Stimulated activated memory B cell treated with anti-CD40 and anti-IgM and Interleukin-4, amounts not matched to agents 10 μg/mL and 1 μg/mL and 100 μg/mL, for 72 hours (primary cell): Measurements from ENCODE around the gene SMOC1.

Experiments used
- ATAC-seq: fragments of 150-1000 bp; cut with Tn5 transposase; 2 replicates; pipeline ENCODE4 v1.10.0; 2021
- H3K27ac Mint-ChIP-seq: one replicate; pipeline ENCODE4 v1.8.0; 2022; ENCODE audit warnings: mild to moderate bottlenecking, mixed read lengths
- H3K27me3 Mint-ChIP-seq: one replicate; pipeline ENCODE4 v1.8.0; 2022; ENCODE audit warnings: mixed read lengths
- H3K36me3 Mint-ChIP-seq: one replicate; pipeline ENCODE4 v1.8.0; 2022; ENCODE audit warnings: mixed read lengths
- H3K4me1 Mint-ChIP-seq: one replicate; pipeline ENCODE4 v1.8.0; 2022; ENCODE audit warnings: mixed read lengths
- H3K4me3 Mint-ChIP-seq: one replicate; pipeline ENCODE4 v1.8.0; 2022; ENCODE audit warnings: mild to moderate bottlenecking, moderate library complexity, mixed read lengths
- H3K9me3 Mint-ChIP-seq: one replicate; pipeline ENCODE4 v1.8.0; 2022; ENCODE audit warnings: mixed read lengths

Gene SMOC1

DNA sequence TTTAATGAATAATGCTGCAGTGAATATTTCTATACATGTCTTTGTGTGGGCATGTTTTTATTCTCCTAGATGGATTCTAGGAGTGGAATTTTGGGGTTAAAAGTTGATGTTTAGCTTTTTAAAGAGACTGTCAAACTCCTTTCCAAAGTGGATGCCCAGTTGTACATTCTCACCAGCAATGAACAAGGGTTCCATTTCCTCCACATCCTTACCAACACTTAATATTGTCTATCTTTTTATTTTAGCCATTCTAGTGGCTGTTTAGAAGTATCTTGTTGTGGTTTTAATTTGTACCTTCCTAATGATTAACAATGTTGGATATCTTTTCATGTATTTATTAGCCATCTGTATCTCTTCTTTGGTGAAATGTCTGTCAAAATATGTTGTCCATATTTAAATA is 109.8 kb downstream of the SMOC1 start:
- Mint-ChIP-seq H3K27me3 (peaks cover 18% of the 10 kb centered on the region), H3K4me3 (no peak overlapping the region), H3K9me3 (no peaks in the 10 kb centered on the region), H3K4me1 (no peaks in the 10 kb centered on the region), H3K27ac (no peak overlapping the region), H3K36me3 (no peaks in the 10 kb centered on the region)
- no peak for ATAC-seq

DNA sequence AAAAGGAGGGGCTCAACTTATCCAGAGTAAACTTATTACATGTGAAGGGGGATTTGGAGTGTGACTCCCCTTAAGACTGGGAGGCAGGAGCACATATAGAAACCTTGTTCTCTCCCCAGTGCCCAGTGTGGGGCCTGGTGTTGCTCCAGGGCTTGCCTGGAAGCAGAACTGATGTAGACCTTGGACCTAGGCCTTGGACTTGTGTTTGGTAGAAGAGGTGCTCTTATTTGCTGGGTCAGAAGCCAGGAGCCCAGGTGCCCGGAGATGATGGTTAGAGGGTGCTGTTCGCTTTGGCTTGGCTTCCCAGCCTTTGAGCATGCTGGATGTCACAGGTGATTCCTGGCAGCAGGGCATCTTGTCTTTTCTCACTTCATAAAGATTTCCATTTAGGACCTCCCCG is 110.4 kb downstream of the SMOC1 start:
- Mint-ChIP-seq H3K36me3 (no peaks in the 10 kb centered on the region), H3K27ac (no peak overlapping the region), H3K4me1 (no peaks in the 10 kb centered on the region), H3K9me3 (no peaks in the 10 kb centered on the region), H3K27me3 (peaks cover 16% of the 10 kb centered on the region), H3K4me3 (no peak overlapping the region)
- no peak for ATAC-seq

DNA sequence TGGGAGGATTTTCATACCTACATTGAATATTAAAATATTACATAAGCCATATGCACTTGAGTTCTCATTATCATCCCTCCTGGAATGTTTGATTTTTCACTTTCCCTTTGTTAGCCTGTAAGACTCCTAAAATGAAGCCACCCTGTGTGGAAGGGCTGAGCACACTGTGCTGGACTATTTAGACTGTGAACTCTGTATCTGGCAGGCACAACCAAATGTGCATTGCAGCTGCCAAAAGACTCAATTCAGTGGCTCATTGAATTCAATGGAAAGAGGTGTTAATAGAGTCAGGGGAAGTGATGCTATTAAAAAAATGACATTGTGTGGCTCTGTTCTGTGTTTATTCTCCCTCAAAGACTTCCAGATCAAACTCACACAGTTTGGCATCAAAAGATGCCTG is 111.1 kb downstream of the SMOC1 start:
- ATAC-seq: no peak
- no peaks in the 10 kb centered on the region for H3K4me1 Mint-ChIP-seq
- no peaks in the 10 kb centered on the region for H3K36me3 Mint-ChIP-seq
- no peaks in the 10 kb centered on the region for H3K9me3 Mint-ChIP-seq
- peaks cover 16% of the 10 kb centered on the region for H3K27me3 Mint-ChIP-seq
- no peak overlapping the region for H3K4me3 Mint-ChIP-seq
- no peak overlapping the region for H3K27ac Mint-ChIP-seq

DNA sequence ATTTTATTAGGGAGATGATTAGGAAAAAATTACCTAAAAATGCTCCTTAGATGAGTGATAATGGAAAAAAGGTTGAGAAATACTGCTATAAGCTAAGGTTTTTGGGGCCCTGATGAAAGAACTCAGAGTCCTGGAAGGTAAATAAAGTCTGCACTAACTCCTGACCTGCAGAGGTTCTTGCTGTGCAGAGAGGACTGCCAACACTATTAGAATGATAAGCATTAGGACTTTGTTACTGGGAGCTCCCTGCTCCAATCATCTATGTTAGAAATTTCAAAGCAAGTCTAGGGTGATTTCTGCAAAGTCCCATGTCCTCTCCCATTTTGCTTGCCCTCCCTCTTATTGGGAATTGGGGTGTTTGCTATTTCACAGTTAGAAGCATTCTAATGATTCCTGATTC is 112.2 kb downstream of the SMOC1 start:
- no peak overlapping the region for H3K4me3 Mint-ChIP-seq
- no peaks in the 10 kb centered on the region for H3K4me1 Mint-ChIP-seq
- no peak for ATAC-seq
- no peak overlapping the region for H3K27ac Mint-ChIP-seq
- H3K36me3 Mint-ChIP-seq: no peaks in the 10 kb centered on the region
- no peaks in the 10 kb centered on the region for H3K9me3 Mint-ChIP-seq
- H3K27me3 Mint-ChIP-seq: peaks cover 16% of the 10 kb centered on the region

DNA sequence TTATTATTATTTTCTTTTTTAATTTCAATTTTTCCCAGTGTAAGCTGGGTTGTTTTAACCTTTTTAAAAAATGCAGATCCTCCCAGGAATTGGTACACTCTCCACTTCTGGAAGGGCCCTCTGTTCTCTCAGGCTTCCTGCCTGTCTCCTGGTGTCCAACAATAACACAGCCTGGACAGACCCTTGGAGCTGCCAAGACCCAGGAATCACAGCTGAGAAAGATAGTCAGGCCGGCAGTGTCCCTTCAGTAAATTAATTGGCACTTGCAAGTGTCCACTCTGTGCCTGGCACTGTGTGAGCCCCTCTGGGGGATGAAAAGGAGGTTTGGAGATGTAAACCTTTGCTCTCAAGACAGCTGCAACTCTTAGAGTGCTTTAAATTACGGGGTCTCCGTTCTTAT is 113.3 kb downstream of the SMOC1 start:
- H3K27ac Mint-ChIP-seq: no peak overlapping the region
- no peak overlapping the region for H3K4me3 Mint-ChIP-seq
- no peaks in the 10 kb centered on the region for H3K9me3 Mint-ChIP-seq
- H3K36me3 Mint-ChIP-seq: no peaks in the 10 kb centered on the region
- ATAC-seq: no peak
- no peaks in the 10 kb centered on the region for H3K4me1 Mint-ChIP-seq
- peaks cover 14% of the 10 kb centered on the region for H3K27me3 Mint-ChIP-seq

DNA sequence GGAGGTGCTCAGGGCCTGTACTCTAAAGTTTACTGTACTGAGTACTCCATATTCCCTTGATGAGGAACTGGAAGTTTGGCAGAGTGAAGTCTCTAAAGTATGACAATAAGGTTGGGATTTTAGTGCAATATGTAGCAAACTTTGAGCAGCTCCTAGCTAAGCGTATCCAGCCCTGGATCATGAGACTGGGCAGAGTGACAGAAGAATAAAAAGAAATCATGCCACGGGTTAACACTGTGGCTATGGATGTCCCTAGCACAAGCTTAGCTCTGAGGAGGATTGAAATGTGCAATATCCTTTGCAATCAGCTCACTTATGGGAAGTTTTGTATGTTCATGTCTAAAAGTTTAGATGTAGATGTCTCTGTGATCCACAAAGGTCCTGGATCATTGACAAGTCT is 114.1 kb downstream of the SMOC1 start:
- H3K4me1 Mint-ChIP-seq: no peaks in the 10 kb centered on the region
- H3K36me3 Mint-ChIP-seq: no peaks in the 10 kb centered on the region
- peaks cover 6% of the 10 kb centered on the region for H3K27me3 Mint-ChIP-seq
- H3K4me3 Mint-ChIP-seq: no peak overlapping the region
- H3K27ac Mint-ChIP-seq: no peak overlapping the region
- no peak for ATAC-seq
- H3K9me3 Mint-ChIP-seq: no peaks in the 10 kb centered on the region

DNA sequence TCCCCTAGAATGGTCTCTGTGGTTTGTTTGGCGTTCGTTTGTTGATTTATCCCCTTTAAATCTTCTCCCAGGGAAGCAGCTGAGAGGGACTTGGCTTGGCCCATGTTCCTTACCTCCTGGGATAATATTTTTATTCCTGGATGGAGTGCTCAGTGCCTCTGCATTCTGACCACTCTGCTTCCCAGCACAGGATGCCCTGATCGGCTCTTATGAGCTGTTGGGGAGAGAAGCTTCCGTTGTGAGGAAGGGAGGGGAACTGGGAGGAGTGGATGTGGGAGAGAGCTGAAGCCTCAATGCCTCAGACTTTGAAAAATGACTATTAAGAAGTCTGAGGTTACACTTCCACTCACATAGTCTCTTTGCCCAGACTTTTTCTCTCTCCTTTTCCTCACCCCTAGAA is 114.8 kb downstream of the SMOC1 start:
- no peak overlapping the region for H3K4me3 Mint-ChIP-seq
- no peaks in the 10 kb centered on the region for H3K27me3 Mint-ChIP-seq
- no peaks in the 10 kb centered on the region for H3K36me3 Mint-ChIP-seq
- H3K9me3 Mint-ChIP-seq: no peaks in the 10 kb centered on the region
- no peak overlapping the region for H3K27ac Mint-ChIP-seq
- peaks cover 5% of the 10 kb centered on the region for H3K4me1 Mint-ChIP-seq
- ATAC-seq: no peak

DNA sequence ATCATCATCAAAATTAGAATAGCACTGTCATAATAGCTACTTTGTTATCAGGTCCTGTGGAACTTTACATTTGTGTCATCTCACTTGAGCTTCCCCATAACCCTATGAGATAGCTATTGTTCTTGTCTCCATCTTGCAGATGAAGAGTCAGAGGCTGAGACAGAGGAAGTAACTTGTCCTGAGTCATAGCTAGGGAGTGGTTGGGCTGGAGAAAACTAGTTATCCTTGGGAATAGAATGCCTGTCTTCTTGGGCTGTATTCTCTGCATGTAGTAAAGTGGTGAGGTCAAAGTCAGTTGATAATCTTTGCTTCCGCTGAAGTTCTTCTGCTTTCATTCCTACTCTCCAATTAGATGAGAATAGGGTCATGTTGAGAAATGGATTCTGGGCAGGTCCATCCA is 117.0 kb downstream of the SMOC1 start:
- H3K27me3 Mint-ChIP-seq: no peaks in the 10 kb centered on the region

DNA sequence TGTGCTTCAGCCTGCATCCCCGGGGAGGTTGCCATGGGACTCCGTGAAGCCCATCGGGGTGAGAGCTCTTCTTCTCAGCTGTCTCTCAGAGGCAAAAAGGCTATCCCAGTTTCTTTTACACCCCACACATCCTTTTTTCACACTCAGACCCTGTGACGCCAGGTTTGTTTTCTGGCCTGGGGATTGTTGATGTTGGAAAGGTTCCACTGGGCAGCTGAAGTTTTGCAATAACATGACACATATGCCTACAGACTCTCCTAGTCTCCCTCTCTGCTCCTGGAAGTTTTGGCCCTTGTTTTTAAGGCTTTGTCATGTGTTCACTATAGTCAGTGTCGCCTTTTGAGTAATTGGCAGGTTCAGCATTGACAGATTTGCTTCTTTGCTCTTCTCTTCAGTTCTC is 118.6 kb downstream of the SMOC1 start:
- Mint-ChIP-seq H3K27ac (no peak overlapping the region), H3K27me3 (no peaks in the 10 kb centered on the region), H3K4me1 (peaks cover 10% of the 10 kb centered on the region), H3K36me3 (no peaks in the 10 kb centered on the region), H3K4me3 (no peak overlapping the region), H3K9me3 (no peaks in the 10 kb centered on the region)
- ATAC-seq: no peak

More for the DNA sequence above, 117.0 kb downstream of the SMOC1 start:
- no peak overlapping the region for H3K4me3 Mint-ChIP-seq
- H3K4me1 Mint-ChIP-seq: peaks cover 10% of the 10 kb centered on the region
- H3K9me3 Mint-ChIP-seq: no peaks in the 10 kb centered on the region
- H3K36me3 Mint-ChIP-seq: no peaks in the 10 kb centered on the region
- no peak for ATAC-seq
- H3K27ac Mint-ChIP-seq: no peak overlapping the region

DNA sequence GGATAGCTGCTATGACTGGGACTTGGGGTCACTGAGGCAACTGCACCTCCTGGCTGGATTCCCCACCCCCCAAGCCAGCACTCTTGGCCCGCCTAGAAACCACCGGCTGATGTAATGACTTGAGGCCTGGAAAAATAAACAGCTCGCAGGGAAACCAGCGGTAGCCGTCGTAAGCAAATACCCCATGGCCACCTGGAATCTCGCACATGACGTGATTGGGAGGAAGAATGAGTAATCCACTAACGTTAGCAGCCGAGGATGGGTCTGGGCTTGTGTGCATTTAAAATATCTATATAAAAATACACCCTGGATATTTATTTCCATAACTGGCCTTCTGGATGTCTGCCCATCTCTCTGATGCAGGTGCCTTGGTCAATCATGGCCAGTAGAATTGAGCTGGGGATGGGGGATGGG is 120.1 kb downstream of the SMOC1 start:
- Mint-ChIP-seq H3K4me1 (peaks cover 10% of the 10 kb centered on the region), H3K36me3 (no peaks in the 10 kb centered on the region), H3K4me3 (no peak overlapping the region), H3K27me3 (no peaks in the 10 kb centered on the region), H3K9me3 (no peaks in the 10 kb centered on the region), H3K27ac (no peak overlapping the region)
- ATAC-seq: no peak

DNA sequence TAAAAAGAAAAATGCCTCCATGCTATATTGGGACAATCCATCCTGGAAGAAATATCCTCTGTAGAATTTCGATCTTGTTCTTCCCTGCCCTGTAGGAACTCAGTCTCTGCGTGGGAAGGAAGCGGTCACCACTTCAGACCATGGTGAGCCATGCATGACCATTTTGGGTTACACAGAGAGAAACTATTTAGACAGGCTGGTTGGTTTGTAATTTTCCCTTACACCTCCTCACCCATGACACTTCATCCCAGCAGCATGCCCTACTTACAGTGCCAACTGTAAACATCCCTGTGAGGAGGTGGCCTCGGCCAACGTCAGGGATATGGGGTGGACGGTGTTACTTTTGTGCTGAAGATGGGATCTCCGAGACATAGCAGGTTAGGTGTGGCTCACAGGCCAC is 121.4 kb downstream of the SMOC1 start:
- Mint-ChIP-seq H3K36me3 (no peaks in the 10 kb centered on the region), H3K4me3 (no peak overlapping the region), H3K27me3 (no peaks in the 10 kb centered on the region), H3K9me3 (no peaks in the 10 kb centered on the region), H3K4me1 (peaks cover 10% of the 10 kb centered on the region), H3K27ac (no peak overlapping the region)
- no peak for ATAC-seq

DNA sequence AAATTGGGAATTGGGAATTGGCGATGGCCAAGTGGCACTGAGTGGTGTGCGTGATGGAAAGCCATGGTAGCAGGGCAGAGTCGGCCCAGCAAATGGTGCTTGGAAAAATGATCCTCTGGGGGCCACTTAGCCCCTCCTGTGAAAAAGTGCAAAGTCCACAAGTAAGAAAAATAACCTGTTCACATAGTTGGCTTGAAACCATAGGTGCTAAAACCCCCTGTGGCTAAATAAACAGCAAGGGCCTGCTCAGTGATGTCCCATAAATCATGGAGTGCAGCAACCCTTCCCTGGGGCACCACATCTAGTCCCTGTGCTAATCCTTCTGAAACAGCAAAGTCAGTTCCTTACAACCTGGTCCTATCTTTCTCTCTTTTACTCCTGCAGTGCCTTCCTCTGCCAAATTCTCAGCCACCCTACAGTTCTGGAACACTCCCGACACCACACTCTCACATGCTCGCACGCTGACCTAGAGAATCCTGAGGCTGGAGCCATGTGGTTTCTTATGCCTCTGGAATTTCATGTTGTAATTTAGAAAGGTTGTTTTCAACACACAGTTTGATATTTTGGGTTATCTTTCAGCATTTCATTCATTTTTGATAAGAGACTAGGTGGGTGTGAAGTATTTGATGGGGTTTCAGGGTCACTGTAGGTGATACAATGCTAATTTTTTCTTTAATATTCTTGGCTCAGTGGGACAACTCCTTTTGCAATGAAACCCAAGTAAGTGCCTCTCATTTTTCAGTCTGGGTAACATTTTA is 123.6 kb downstream of the SMOC1 start:
- no peak for ATAC-seq
- H3K36me3 Mint-ChIP-seq: no peaks in the 10 kb centered on the region
- H3K9me3 Mint-ChIP-seq: no peaks in the 10 kb centered on the region
- H3K4me3 Mint-ChIP-seq: no peak overlapping the region
- H3K27ac Mint-ChIP-seq: no peak overlapping the region
- H3K27me3 Mint-ChIP-seq: no peaks in the 10 kb centered on the region
- peaks cover 10% of the 10 kb centered on the region for H3K4me1 Mint-ChIP-seq

DNA sequence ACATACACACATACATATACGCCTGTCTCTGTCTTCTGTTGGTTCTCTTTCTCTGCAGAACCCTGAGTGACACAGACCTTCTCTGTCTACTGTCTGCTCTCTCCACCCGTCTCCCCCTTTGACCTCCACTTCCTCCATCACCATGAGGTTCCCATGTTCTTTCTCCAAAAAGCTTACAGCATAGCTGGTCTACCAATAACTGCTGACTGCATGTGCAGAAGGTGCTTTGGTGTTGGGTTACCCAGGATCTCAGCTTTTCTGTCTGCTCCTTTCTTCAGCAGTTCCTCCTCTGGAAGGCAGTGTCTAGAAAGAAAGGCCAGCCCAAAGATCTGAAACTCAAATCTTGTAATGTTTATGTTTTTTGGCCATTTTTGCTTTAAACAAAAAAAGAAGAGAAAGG is 125.6 kb downstream of the SMOC1 start:
- H3K4me3 Mint-ChIP-seq: no peak overlapping the region
- peaks cover 4% of the 10 kb centered on the region for H3K4me1 Mint-ChIP-seq
- H3K9me3 Mint-ChIP-seq: no peaks in the 10 kb centered on the region
- no peak for ATAC-seq
- H3K27me3 Mint-ChIP-seq: no peaks in the 10 kb centered on the region
- no peak overlapping the region for H3K27ac Mint-ChIP-seq
- no peaks in the 10 kb centered on the region for H3K36me3 Mint-ChIP-seq

DNA sequence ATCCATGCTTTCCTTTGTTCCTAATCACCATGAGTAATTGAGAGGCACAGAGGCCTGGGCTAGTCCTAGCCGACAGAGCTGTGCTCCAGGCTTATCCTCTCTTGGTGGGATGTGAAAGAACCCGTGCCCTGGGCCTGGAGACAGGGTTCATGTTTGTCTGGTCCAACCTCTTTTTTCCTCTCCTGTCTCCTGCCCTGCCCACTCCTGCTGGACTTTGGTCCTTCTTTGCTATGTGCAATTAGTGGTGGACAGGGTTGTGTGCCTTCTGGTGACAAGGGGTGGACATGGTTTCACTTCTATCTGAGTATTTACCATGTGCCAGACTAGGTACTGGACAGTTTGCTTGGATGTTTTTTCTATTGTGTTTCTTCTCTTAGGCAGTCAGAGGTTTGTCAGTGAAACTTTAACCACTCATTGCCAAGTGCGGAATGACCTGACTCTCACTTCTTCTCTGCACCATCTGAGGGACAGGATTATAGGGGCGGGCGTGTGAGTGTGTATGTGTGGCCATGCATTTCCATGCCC is 126.1 kb downstream of the SMOC1 start:
- H3K27me3 Mint-ChIP-seq: no peaks in the 10 kb centered on the region
- no peaks in the 10 kb centered on the region for H3K9me3 Mint-ChIP-seq
- H3K36me3 Mint-ChIP-seq: no peaks in the 10 kb centered on the region
- ATAC-seq: no peak
- no peak overlapping the region for H3K27ac Mint-ChIP-seq
- H3K4me3 Mint-ChIP-seq: no peak overlapping the region
- peaks cover 4% of the 10 kb centered on the region for H3K4me1 Mint-ChIP-seq

DNA sequence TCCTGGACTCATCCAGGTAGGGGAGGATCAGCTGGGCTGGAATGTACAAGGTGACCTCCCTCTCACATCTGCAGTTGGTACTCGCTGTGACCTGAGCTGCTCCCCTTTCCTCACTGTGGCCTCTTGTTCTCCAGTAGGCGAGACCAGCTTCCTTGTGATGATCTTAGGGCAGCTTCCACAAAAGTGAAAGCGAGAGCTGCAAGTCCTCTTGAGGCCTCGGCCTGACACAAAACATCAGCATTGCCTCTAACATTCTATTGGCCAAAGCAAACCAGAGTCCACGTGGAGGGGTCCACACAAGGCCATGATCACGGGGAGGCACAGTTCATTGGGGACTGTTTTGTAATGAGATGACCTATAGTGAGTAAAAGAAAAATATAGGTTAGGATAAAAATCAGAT is 127.5 kb downstream of the SMOC1 start:
- no peak for ATAC-seq
- H3K27me3 Mint-ChIP-seq: no peaks in the 10 kb centered on the region
- H3K4me3 Mint-ChIP-seq: no peak overlapping the region
- H3K27ac Mint-ChIP-seq: no peak overlapping the region
- H3K9me3 Mint-ChIP-seq: no peaks in the 10 kb centered on the region
- H3K36me3 Mint-ChIP-seq: no peaks in the 10 kb centered on the region
- no peaks in the 10 kb centered on the region for H3K4me1 Mint-ChIP-seq
